ENCODE data around the gene BFSP1. TPM values are rescaled to one million over a fixed set of nuclear protein-coding genes. Genes with fewer than 3 reads are reported as not detected.

Gene BFSP1
- total and polyA plus RNA-seq, 2 donors (not counting 3 experiments of a cell fraction or from before 2014, with no cell fraction given) = 3.1 to 5.2 TPM

GRCh38 chr20:17448071-17448470 lies 83.1 kb downstream of the BFSP1 start:
- Histone ChIP-seq H3K9ac (replicated peaks; ENCODE audit: extremely low read depth, insufficient read depth, low read length) (no peak overlapping the region), H3K9me3 (replicated peaks; ENCODE audit: control insufficient read depth, insufficient read depth, low read length) (no peaks in the 10 kb centered on the region), H4K20me1 (replicated peaks; ENCODE audit: control insufficient read depth, extremely low read depth, insufficient read depth, low read length) (no peaks in the 10 kb centered on the region), H2AFZ (ENCODE audit: low read depth, low read length) (no peak overlapping the region), H3K27me3 (ENCODE audit: control insufficient read depth in 2 of 2, insufficient read depth in 2 of 2, low read length in 2 of 2) (peaks cover 0 to 5% of the 10 kb centered on the region in 2 experiments), H3K4me2 (ENCODE audit: insufficient read depth, low read length) (no peak overlapping the region), H3K79me2 (ENCODE audit: control insufficient read depth, insufficient read depth, low read length) (no peaks in the 10 kb centered on the region), H3K4me3 (replicated peaks in 1 of 3; ENCODE audit: insufficient read depth in 1 of 3, low read depth in 1 of 3, low read length in 3 of 3) (no peak overlapping the region), H3K27ac (ENCODE audit: insufficient read depth, low read depth, low read length) (no peak overlapping the region), H3K36me3 (ENCODE audit: control insufficient read depth in 2 of 2, extremely low read depth in 1 of 2, insufficient read depth in 2 of 2, low read length in 2 of 2) (no peaks in the 10 kb centered on the region), H3K9me1 (replicated peaks; ENCODE audit: control insufficient read depth, extremely low read depth, insufficient read depth, low read length) (no peaks in the 10 kb centered on the region), H3K4me1 (ENCODE audit: control insufficient read depth, extremely low read depth, insufficient read depth, low read length) (no peaks in the 10 kb centered on the region)
- FAIRE-seq = no peak
- POLR2A ChIA-PET = no interaction called here
- CTCF ChIA-PET = interaction anchor here (1.5 to 3.6 kb wide), 2 partner anchors 16 to 644 kb away, joined by 4 to 17 read pairs; no protein-coding TSS in a partner anchor
- no TSS peak for BruUV-seq (replicated peaks)
- intact Hi-C loops (cut with micrococcal nuclease) = no loop called here
- dilution Hi-C loops (cut with MboI; ENCODE audit: extremely low pct_ligation_motif_present, low sequenced_read_pairs) = loop anchor here (25.0 kb wide), 1 partner anchor 636 kb away; no protein-coding TSS in a partner anchor
- TF ChIP-seq MYC (IDR thresholded peaks at IDR 0.05; ENCODE audit: low read depth, low read length) = no peak
- TF ChIP-seq, protein P1, sequence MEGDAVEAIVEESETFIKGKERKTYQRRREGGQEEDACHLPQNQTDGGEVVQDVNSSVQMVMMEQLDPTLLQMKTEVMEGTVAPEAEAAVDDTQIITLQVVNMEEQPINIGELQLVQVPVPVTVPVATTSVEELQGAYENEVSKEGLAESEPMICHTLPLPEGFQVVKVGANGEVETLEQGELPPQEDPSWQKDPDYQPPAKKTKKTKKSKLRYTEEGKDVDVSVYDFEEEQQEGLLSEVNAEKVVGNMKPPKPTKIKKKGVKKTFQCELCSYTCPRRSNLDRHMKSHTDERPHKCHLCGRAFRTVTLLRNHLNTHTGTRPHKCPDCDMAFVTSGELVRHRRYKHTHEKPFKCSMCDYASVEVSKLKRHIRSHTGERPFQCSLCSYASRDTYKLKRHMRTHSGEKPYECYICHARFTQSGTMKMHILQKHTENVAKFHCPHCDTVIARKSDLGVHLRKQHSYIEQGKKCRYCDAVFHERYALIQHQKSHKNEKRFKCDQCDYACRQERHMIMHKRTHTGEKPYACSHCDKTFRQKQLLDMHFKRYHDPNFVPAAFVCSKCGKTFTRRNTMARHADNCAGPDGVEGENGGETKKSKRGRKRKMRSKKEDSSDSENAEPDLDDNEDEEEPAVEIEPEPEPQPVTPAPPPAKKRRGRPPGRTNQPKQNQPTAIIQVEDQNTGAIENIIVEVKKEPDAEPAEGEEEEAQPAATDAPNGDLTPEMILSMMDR (IDR thresholded peaks at IDR 0.05; ENCODE audit: extremely low read depth in 1 of 2, insufficient read depth in 1 of 2, low read depth in 1 of 2, low read length in 2 of 2) = no peak
- no peak for TF ChIP-seq JUN (IDR thresholded peaks at IDR 0.05; ENCODE audit: borderline replicate concordance, insufficient read depth, insufficient read length, low read depth)
- no peak for TF ChIP-seq GATA2 (IDR thresholded peaks at IDR 0.05; ENCODE audit: insufficient read depth, insufficient read length, low read depth, low read length)
- no peak for TF ChIP-seq FOS (IDR thresholded peaks at IDR 0.05; ENCODE audit: borderline replicate concordance, insufficient read depth, low read length)
- no peak for TF ChIP-seq EZH2 (IDR thresholded peaks at IDR 0.05; ENCODE audit: borderline replicate concordance, low read depth, low read length, severe bottlenecking)
- TF ChIP-seq POLR2AphosphoS5 (IDR thresholded peaks at IDR 0.05; ENCODE audit: insufficient read depth, low read depth, low read length) = no peak
- TF ChIP-seq POLR2A (IDR thresholded peaks at IDR 0.05; ENCODE audit: low read depth, low read length) = no peak
- TF ChIP-seq MAX (IDR thresholded peaks at IDR 0.05; ENCODE audit: insufficient read depth, insufficient read length) = no peak
- no peak for DNase-seq (ENCODE audit: low read depth, low spot score)

All from endothelial cell of umbilical vein (primary cell).